ENCODE results near the gene HADHA.
"Not testable (repeated sequence)": the region's sequence is repeated elsewhere in the genome, so short reads cannot be mapped to it uniquely, and the experiment has no call there.

Gene HADHA

DNA sequence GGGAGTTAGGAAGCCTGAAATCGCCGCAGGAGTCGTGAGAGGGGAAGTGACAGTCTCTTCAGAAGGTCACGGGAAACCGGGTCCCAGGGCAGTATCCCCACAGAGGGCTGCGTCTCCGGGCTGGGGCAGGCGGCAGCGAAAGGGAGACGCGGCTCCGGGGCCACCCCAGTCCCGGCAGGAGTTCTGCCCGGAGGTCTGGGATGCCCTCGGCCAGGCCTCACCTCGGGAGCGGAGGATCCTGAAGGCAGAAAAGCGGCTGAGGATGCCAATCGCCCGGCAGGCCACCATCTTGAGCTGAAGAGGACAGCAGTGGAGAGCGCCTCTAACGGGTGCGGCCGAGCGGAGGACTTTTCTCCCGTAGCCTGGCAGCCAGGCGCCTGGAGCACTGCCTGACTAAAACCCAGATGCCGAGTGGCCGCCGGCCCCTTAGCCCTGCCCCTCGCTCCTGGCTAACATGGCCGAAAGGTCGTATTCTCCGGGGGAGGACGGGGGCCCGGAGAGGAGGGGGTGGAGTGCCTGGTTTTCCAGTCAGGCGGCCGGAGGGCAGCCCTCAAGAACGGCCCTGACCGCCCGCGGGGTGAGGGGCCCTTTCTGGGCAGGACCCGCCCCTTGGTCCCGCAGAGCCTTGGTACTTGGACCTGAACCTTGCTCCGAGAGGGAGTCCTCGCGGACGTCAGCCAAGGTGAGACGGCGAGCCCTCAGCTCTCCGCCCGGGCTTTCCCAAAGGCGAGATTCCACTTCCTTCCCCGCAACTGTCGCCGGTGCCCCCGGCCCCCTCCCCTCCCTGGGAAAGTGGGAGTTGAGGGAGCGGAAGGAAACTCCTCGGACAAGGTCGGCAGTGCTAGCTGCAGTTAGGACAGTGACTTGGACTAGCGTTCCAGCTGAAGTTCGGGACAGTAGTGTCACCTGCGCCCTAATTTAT is at the start of gene HADHA, which contains the start of gene HADHB:
Gene HADHA (minus strand): TSS at position 324 of the 922 bp plus-strand sequence. CDS start 36 bp downstream, at position 288.
Gene HADHB (plus strand): TSS at position 631 of the 922 bp plus-strand sequence. CDS start 9,316 bp downstream, outside the sequence.
- DNase-seq = peak; percentile 96

GRCh38 chr2:26292646-26293045 is 48.2 kb upstream of the HADHA start:
- DNase-seq = peak; percentile 19

GRCh38 chr2:26290001-26290400 is 45.6 kb upstream of the HADHA start:
- DNase-seq = no peak

DNA sequence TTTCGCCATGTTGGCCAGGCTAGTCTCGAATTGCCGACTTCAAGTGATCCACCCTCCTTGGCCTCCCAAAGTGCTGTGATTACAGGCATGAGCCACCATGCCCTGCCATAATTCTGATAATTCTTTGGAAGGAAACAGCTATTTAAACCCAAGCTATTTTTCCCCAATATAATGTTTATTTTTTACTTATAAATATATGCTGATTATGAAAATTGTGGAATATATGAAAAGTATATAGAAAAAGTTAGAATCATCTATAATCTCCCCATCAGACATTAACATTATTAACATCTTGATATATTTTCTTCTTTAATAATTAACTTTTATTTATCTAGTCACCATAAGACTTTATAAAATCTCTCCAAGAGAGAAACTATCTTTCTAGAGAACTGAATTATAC is 41.5 kb upstream of the HADHA start:
- DNase-seq = no peak

DNA sequence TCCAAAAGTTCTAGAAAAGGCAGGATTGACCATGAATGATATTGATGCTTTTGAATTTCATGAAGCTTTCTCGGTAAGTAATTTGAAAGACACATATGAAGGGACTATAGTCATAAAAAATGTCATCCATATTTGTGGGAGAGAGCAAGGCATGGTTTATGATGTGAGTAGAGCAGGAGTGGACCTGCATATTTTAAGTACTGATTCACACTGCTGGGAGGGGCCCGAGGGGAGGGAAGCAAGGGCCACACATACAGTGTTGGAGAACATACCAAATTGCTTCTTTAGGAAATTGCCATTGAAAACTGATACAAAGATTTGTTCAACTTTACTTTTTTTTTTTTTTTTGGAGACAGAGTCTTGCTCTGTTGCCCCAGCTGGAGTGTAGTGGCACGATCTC is 39.7 kb upstream of the HADHA start:
- peak; percentile 85 for DNase-seq

DNA sequence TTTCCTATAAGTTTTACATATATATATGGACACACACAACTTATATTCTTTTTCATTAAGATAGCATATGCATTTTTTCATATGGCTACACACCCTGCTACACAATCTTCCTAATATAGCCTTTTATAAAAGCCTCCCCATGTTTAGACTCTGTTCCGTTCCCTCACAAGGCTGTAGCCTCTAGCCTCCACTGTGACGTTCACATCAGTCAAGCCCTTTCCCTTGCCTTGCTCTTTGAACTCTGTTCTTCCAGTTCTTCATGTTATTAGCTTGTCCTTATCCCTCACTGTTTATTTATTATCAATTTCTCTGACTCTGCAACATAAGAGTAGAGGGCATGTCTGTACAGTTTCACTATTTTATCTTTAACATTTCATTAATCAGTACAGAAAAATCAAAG is 39.2 kb upstream of the HADHA start:
- DNase-seq = no peak

- DNase-seq = no peak
Measured at GRCh38 chr2:26281226-26281625, 36.8 kb upstream of the HADHA start.

GRCh38 chr2:26279886-26280285 is 35.5 kb upstream of the HADHA start:
- DNase-seq = no peak

- DNase-seq = no peak
Measured at GRCh38 chr2:26276484-26277227, 32.2 kb upstream of the HADHA start.

GRCh38 chr2:26274058-26274613 is 29.7 kb upstream of the HADHA start:
- peak; percentile 83 for DNase-seq

- peak; percentile 9 for DNase-seq
Measured at GRCh38 chr2:26273501-26273900, 29.1 kb upstream of the HADHA start.

- DNase-seq = no peak
Measured at GRCh38 chr2:26270373-26270772, 25.9 kb upstream of the HADHA start.

DNA sequence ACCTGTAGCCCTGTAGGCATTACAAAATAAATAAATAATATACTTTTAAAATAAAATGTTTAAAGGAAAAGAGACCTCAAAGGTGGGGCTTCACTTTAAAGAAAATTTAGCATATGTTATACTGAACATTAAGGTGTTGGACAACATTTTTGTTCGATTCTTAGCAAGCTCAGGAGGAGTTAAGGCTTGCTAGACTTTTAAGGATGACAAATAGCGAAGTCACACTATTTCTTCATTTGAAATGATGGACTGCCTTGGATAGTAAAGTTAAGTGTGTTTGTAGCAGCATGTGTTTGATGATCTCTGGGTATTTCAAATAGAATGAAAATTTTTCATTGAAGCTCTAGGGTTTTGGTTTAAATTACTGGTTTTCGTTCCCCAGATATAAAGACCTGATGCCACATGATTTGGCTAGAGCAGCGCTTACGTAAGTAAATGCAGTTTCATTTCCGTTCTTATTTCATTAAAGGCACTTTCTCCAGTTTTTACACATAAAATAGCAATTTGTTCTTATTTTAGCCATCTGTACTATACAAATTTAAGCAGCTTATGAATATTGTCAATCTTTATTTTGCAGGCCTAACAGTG is 25.2 kb upstream of the HADHA start:
- no peak for DNase-seq

GRCh38 chr2:26268670-26269385 is 24.4 kb upstream of the HADHA start:
- not testable (repeated sequence) for DNase-seq

DNA sequence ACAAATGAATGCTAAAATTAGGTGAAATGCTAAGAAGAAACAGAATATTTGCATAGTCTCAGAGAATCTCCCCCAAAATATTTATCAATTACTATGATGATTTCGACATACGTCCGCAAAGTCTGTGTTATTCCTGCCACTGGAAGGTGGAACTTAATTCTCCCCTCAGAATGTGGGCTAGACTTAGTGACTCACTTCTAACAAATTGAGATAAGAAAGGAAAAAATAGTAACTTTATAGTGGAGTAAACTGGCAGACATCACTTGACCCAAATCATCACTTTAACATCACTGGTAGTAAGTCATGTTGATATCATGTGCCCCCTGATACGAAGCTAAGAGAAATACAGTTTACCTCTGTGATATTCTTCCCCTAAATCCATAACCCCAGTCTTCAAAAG is 23.8 kb upstream of the HADHA start:
- no peak for DNase-seq

DNA sequence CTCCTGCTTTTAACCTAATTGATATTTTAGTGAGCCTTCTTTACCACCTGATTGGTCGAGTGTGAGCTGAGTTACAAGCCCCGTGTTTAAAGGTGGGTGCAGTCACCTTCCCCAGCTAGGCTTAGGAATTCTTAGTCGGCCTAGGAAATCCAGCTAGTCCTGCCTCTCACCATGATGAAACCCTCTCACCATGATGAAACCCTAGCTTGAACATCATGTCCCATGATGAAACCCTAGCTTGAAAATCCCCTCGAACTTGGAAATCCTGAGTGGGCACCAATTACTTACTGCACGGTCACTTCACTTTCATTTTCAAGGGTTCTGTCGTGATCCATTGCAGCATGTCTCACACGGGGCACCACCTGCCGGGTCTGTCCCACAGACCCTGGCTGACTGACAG is 14.4 kb upstream of the HADHA start:
- DNase-seq = not testable (repeated sequence)

DNA sequence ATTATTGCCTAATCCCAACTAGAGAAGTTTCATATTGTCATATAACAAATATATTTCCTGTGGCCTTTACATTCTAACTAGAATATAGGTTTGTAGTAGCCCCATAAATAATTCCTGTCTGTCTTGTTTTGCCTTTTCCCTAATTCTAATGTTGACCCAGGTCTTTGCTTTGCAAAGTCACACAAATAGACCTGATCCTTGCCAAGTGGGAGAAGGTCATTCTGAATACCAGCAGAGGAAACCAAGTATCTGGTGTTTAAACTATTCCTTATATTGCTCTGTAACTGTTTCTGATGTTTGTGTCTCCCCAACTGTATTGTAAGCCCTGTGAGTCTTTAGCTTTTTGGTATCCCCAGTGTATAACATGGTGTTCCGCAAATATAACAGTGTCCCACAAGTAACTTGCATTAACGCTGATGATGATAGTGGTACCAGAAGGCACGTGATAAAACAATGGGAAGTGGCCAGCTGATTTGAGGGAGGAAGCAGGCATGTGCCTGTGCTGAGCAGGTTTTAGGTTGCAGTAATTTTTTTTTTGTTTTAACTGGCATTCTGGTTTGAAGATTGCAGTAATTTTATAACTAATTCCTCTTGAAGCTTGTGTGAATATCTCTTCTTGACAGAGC is 11.4 kb upstream of the HADHA start:
- DNase-seq = no peak

GRCh38 chr2:26251893-26252292 is 7.5 kb upstream of the HADHA start:
- DNase-seq = no peak

- no peak for DNase-seq
Measured at GRCh38 chr2:26249625-26250024, 5.2 kb upstream of the HADHA start.

GRCh38 chr2:26246818-26247217 is 2.4 kb upstream of the HADHA start:
- no peak for DNase-seq

GRCh38 chr2:26245810-26246209 is 1.4 kb upstream of the HADHA start:
- DNase-seq = peak; percentile 32

DNA sequence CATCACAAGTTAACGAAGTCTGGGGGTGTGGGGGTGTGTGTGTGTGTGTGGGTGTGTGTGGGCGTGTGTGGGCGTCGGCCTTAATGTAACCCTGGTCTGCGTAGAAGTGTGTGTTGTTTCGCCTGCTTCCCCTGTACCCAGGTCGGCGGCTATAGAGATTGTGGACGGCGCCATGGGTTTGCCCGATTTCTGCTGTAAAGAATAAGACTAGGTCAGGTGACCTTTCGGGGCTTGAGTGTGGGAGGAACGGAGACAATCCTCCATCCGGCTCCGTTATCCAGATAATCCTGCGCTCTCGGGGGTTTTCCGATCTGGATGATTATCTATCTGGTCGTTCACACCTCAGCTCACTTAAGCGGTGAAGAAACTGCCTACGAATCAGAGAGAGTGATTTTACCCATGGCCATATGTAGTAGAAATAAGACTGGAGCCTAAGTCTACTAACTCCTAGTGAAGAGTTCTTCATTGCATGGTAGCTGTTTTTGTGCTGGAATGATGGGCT is 850 bp upstream of the HADHA start:
- peak; percentile 37 for DNase-seq
